GM19025 (cell line): ENCODE results near the gene ARHGAP42.
"Not testable (repeated sequence)": the region's sequence is repeated elsewhere in the genome, so short reads cannot be mapped to it uniquely, and the experiment has no call there.

Experiments used
- ATAC-seq: cut with Tn5 transposase; IDR thresholded peaks from one replicate; pipeline ENCODE4 v1.9.1; 2021; ENCODE audit warnings: mild to moderate bottlenecking, low read depth, moderate library complexity; ENCODE audit not compliant: unreplicated experiment

Gene ARHGAP42, protein sequence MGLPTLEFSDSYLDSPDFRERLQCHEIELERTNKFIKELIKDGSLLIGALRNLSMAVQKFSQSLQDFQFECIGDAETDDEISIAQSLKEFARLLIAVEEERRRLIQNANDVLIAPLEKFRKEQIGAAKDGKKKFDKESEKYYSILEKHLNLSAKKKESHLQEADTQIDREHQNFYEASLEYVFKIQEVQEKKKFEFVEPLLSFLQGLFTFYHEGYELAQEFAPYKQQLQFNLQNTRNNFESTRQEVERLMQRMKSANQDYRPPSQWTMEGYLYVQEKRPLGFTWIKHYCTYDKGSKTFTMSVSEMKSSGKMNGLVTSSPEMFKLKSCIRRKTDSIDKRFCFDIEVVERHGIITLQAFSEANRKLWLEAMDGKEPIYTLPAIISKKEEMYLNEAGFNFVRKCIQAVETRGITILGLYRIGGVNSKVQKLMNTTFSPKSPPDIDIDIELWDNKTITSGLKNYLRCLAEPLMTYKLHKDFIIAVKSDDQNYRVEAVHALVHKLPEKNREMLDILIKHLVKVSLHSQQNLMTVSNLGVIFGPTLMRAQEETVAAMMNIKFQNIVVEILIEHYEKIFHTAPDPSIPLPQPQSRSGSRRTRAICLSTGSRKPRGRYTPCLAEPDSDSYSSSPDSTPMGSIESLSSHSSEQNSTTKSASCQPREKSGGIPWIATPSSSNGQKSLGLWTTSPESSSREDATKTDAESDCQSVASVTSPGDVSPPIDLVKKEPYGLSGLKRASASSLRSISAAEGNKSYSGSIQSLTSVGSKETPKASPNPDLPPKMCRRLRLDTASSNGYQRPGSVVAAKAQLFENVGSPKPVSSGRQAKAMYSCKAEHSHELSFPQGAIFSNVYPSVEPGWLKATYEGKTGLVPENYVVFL

GRCh38 chr11:100687054-100687629 is at the start of gene ARHGAP42:
Gene ARHGAP42 (plus strand): TSS chr11:100687288. CDS start chr11:100687679, 391 bp downstream.
- peak; percentile 69 for ATAC-seq

DNA sequence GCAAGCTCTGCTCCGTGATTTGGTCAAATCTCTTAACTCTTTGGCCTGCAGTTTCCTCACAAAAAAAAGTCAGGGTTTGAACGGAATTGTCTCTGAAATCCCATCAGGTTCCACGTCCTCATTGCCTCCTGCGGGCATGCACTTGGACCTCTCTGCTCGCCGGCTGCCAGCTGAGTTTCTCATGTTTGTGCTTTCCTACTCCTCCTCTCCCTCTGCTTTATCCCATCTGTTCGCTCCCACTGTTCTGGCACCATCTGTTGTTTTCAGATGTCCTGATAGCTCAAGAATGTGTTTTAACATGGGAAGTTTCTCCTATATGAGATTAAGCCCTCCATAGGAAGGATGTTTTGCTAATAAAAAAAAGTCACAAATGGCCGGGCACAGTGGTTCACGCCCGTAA is 49.4 kb upstream of the ARHGAP42 start:
- no peak for ATAC-seq

DNA sequence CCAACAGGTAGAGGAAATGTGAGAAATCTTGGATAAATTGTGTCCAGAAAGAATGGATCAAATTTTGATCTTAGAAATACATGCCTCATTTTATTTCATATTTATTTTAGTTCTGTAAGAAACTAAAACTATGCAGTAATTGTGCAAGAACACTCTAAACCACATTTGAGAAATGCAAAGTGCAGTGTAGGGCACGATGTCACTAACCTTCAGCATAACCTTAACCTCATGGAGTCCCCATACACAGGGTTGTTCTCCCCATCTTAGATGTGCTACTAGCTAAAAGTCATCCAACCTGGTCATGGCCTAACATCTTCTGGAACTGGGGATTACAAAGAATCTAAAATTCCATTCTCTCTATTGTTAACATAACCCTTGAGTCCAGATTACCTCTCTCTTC is 48.4 kb upstream of the ARHGAP42 start:
- no peak for ATAC-seq

GRCh38 chr11:100639140-100639539 is 47.9 kb upstream of the ARHGAP42 start:
- ATAC-seq = no peak

DNA sequence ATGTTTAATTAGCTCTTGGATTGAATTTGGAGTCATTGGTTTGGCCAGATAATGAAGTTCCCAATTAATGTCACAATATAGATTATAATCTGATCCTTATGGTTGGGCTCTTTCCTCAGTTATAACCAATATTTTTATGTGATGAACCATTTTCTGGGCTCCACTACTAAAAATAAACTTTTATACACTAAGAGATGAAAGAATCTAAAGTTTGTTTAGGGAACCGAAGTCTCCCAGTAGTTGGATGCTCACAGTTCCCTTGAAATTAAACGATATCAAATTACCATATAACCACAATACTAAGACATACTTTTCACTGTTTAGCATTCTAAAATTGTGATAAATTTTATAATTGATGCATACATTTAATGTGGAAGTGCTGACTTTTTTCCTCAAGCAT is 47.0 kb upstream of the ARHGAP42 start:
- ATAC-seq = no peak

DNA sequence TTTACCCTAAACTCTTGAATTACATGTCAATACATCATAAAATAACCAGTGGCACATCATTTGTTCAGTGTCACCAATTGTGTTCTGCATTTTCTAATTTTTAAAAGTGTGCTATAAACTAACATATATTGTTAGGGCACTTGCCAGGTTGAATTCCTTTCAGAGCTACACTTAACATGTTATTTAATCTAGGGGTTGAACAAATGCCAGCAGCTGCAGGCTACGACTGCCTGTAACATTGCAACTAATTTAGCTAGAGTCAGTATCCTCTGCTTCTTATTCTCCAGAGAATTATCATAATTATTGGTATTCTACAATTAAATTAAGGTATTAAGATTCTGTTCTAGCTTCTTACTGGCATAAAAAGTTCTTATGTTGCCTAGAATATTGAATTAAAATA is 46.4 kb upstream of the ARHGAP42 start:
- no peak for ATAC-seq

GRCh38 chr11:100641456-100641855 is 45.6 kb upstream of the ARHGAP42 start:
- ATAC-seq = no peak

DNA sequence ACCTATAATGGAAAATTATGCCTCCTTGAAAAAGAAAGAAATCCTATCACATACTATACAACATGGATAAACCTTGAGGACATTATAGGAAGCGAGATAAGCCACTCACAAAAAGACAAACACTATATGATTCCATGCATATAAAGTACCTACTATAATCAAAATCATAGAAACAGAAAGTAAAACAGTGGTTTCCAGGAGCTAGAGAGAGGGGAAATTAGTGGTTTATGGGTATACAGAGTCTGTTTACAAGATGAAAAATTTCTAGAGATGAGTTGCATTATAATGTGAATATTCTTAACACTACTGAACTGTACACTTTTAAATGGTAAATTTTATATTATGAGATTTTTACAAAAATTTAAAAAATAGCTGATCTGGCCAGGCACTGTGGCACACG is 40.5 kb upstream of the ARHGAP42 start:
- ATAC-seq = no peak

- ATAC-seq = no peak
These were observed 39.2 kb upstream of the ARHGAP42 start for GRCh38 chr11:100647861-100648260.

GRCh38 chr11:100663583-100663982 is 23.5 kb upstream of the ARHGAP42 start:
- no peak for ATAC-seq

DNA sequence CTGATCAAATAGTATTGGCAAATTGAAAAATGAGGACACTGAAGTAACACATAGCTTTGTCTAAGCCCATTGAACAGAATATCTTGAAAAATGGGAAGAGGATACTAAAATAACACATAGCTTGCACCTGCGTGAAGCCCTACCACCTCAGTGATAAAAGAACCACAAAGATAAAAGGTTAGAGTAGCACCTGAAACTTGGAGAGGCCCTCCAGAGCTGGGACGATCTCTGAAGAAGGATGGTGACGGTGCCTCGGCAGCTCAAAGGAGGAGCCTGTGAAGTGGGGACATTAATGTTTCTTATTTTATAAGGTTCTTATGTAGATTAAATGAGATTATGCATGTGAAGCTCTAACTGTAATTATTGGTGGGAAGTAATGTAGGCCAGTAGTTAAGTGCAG is 23.1 kb upstream of the ARHGAP42 start:
- ATAC-seq = no peak

DNA sequence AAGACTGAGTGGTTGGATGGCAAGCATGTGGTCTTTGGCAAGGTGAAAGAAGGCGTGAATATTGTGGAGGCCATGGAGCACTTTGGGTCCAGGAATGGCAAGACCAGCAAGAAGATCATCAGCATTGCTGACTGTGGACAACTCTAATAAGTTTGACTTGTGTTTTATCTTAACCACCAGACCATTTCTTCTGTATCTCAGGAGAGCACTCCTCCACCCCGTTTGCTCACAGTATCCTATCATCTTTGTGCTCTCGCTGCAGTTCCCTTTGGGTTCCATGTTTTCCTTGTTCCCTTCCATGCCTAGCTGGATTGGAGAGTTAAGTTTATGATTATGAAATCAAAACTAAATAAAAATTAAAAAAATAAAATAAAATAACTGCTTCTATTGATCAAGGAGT is 20.3 kb upstream of the ARHGAP42 start:
- ATAC-seq = not testable (repeated sequence)

- ATAC-seq = no peak
These were observed 19.6 kb upstream of the ARHGAP42 start for GRCh38 chr11:100667449-100667848.

GRCh38 chr11:100670140-100670539 is 16.9 kb upstream of the ARHGAP42 start:
- no peak for ATAC-seq

GRCh38 chr11:100671471-100671870 is 15.6 kb upstream of the ARHGAP42 start:
- no peak for ATAC-seq

DNA sequence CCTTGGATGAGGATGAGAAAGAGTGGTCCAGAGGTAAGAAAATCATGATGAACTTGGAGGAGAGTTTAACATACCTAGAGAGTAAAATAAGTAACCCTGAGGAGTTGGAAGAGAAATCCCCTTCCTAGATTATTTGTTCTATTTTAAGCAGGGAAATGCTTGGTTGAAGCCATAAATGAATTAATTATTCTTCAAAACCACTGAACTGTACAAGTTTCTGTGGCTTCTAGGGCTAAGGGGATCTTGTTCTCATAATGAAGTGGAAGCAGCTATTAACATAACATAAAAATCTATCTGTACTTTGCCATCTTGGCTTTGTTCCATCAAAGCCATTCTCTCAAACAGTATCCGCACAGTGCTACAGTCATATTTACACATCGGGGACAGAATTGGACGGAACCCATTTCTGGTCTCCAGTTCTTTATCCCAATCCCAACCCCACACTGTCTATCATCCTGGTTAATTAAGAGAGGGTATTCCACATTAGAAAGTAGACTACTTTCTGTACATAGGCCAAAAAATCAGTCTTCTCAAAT is 14.5 kb upstream of the ARHGAP42 start:
- ATAC-seq = no peak

- no peak for ATAC-seq
These were observed 14.0 kb upstream of the ARHGAP42 start for GRCh38 chr11:100673063-100673462.

- no peak for ATAC-seq
These were observed 12.9 kb upstream of the ARHGAP42 start for GRCh38 chr11:100674212-100674611.

GRCh38 chr11:100675115-100675650 is 11.9 kb upstream of the ARHGAP42 start:
- ATAC-seq = no peak

- no peak for ATAC-seq
These were observed 10.2 kb upstream of the ARHGAP42 start for GRCh38 chr11:100676901-100677300.

GRCh38 chr11:100677796-100678195 is 9.3 kb upstream of the ARHGAP42 start:
- no peak for ATAC-seq
